Measurements from ENCODE around the gene RBPJ.

RBPJ gene

DNA sequence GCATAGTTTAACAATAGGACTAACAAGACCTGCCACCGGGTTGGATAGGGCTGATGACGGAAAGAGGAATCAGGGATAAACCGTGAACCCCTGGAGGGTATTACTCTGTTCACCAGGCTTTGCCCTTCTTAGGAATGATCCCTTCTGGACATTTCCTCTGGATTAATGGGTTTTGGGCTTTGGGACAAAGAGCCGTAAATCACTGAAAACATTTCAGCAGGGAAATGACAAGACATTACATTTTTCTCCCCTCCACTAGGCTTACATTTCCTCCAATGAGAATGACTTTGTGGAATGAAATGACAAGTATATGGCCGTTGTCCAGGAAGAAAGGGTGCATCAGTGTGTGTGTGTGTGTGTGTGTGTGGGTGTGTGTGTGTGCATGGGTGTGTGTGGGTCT, 25.9 kb upstream of the RBPJ start:
- TF ChIP-seq, protein P1, sequence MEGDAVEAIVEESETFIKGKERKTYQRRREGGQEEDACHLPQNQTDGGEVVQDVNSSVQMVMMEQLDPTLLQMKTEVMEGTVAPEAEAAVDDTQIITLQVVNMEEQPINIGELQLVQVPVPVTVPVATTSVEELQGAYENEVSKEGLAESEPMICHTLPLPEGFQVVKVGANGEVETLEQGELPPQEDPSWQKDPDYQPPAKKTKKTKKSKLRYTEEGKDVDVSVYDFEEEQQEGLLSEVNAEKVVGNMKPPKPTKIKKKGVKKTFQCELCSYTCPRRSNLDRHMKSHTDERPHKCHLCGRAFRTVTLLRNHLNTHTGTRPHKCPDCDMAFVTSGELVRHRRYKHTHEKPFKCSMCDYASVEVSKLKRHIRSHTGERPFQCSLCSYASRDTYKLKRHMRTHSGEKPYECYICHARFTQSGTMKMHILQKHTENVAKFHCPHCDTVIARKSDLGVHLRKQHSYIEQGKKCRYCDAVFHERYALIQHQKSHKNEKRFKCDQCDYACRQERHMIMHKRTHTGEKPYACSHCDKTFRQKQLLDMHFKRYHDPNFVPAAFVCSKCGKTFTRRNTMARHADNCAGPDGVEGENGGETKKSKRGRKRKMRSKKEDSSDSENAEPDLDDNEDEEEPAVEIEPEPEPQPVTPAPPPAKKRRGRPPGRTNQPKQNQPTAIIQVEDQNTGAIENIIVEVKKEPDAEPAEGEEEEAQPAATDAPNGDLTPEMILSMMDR (IDR thresholded peaks at IDR 0.05; ENCODE audit: low read length), result no peak
- no peak for TF ChIP-seq EZH2 (IDR thresholded peaks at IDR 0.05; ENCODE audit: borderline replicate concordance, low read length)
- H3K9me2 ChIP-seq (ENCODE audit: low read depth, low read length), result no peaks in the 10 kb centered on the region
- no peak overlapping the region for H3K27ac ChIP-seq (ENCODE audit: low read depth, low read length, poor library complexity, severe bottlenecking)
- H3K79me2 ChIP-seq (ENCODE audit: insufficient read depth, low read length), result no peaks in the 10 kb centered on the region
- H4K20me1 ChIP-seq (ENCODE audit: insufficient read depth, low read length), result no peaks in the 10 kb centered on the region
- H3F3A ChIP-seq (ENCODE audit: insufficient read depth, low read length), result no peaks in the 10 kb centered on the region
- H3K4me1 ChIP-seq (ENCODE audit: insufficient read depth, low read length, severe bottlenecking), result no peaks in the 10 kb centered on the region
- H2AFZ ChIP-seq (ENCODE audit: low read length), result no peak overlapping the region
- no peak overlapping the region for H3K4me3 ChIP-seq (ENCODE audit: low read depth, low read length, poor library complexity, severe bottlenecking)
- H3K36me3 ChIP-seq (ENCODE audit: insufficient read depth, low read length), result no peaks in the 10 kb centered on the region
- no peaks in the 10 kb centered on the region for H3K27me3 ChIP-seq (ENCODE audit: insufficient read depth, low read length)
- no peak overlapping the region for H3K4me2 ChIP-seq (ENCODE audit: low read length)
- H3K9me3 ChIP-seq (ENCODE audit: low read length), result no peaks in the 10 kb centered on the region
- no peak overlapping the region for H3K9ac ChIP-seq (ENCODE audit: low read length)

DNA sequence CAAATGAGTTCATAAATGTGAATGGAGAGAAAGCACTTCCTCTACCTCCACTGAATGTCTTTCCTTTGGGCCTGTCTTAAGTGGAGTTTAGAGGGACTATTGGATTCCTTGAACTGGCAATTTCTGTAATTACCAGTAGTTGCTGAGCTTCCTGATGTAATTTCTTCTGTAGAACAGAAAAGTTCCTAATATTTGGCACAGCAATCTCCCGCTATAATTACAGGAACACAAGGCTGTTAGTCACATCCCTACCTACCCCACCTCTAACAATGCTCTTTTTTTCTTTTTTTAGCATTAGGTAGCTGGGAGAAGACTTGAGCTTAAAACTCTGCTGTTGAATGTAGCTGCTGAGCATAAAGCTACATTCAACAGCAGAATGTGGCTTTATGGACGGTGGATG, 24.8 kb upstream of the RBPJ start:
- no peaks in the 10 kb centered on the region for H3K9me2 ChIP-seq (ENCODE audit: low read depth, low read length)
- no peak overlapping the region for H3K4me2 ChIP-seq (ENCODE audit: low read length)
- no peaks in the 10 kb centered on the region for H3K4me1 ChIP-seq (ENCODE audit: insufficient read depth, low read length, severe bottlenecking)
- no peaks in the 10 kb centered on the region for H3K36me3 ChIP-seq (ENCODE audit: insufficient read depth, low read length)
- H3F3A ChIP-seq (ENCODE audit: insufficient read depth, low read length), result no peaks in the 10 kb centered on the region
- H3K9ac ChIP-seq (ENCODE audit: low read length), result no peak overlapping the region
- no peak overlapping the region for H3K4me3 ChIP-seq (ENCODE audit: low read depth, low read length, poor library complexity, severe bottlenecking)
- H4K20me1 ChIP-seq (ENCODE audit: insufficient read depth, low read length), result no peaks in the 10 kb centered on the region
- no peaks in the 10 kb centered on the region for H3K79me2 ChIP-seq (ENCODE audit: insufficient read depth, low read length)
- H2AFZ ChIP-seq (ENCODE audit: low read length), result no peak overlapping the region
- TF ChIP-seq EZH2 (IDR thresholded peaks at IDR 0.05; ENCODE audit: borderline replicate concordance, low read length), result no peak
- TF ChIP-seq, protein P1 (IDR thresholded peaks at IDR 0.05; ENCODE audit: low read length), result no peak
- no peak overlapping the region for H3K27ac ChIP-seq (ENCODE audit: low read depth, low read length, poor library complexity, severe bottlenecking)
- H3K27me3 ChIP-seq (ENCODE audit: insufficient read depth, low read length), result no peaks in the 10 kb centered on the region
- H3K9me3 ChIP-seq (ENCODE audit: low read length), result no peaks in the 10 kb centered on the region

DNA sequence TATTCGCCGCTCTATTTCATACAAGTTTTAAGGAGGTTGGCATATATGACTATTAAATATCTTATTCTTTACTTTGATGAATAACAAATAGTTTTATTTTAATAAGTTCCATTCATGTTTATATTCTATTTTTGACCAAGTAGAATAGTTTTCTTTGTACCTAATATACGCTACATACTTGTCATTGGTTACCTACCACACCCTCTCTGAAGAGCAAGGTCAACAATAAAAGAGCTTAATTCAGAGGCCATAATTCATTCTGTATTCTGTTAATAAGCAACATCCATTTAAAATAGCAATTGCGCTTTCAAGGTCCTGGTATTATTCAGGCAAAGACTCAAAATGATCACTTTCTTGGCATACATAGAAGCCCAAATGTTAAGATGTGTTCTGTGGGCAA, 24.3 kb upstream of the RBPJ start:
- Histone ChIP-seq H3K4me2 (ENCODE audit: low read length) (no peak overlapping the region), H3K27me3 (ENCODE audit: insufficient read depth, low read length) (no peaks in the 10 kb centered on the region), H3K4me1 (ENCODE audit: insufficient read depth, low read length, severe bottlenecking) (no peaks in the 10 kb centered on the region), H3F3A (ENCODE audit: insufficient read depth, low read length) (no peaks in the 10 kb centered on the region), H2AFZ (ENCODE audit: low read length) (no peak overlapping the region), H3K9me3 (ENCODE audit: low read length) (no peaks in the 10 kb centered on the region), H3K9ac (ENCODE audit: low read length) (no peak overlapping the region), H3K79me2 (ENCODE audit: insufficient read depth, low read length) (no peaks in the 10 kb centered on the region), H3K9me2 (ENCODE audit: low read depth, low read length) (no peaks in the 10 kb centered on the region), H4K20me1 (ENCODE audit: insufficient read depth, low read length) (no peaks in the 10 kb centered on the region), H3K27ac (ENCODE audit: low read depth, low read length, poor library complexity, severe bottlenecking) (no peak overlapping the region), H3K36me3 (ENCODE audit: insufficient read depth, low read length) (no peaks in the 10 kb centered on the region), H3K4me3 (ENCODE audit: low read depth, low read length, poor library complexity, severe bottlenecking) (no peak overlapping the region)
- TF ChIP-seq, protein P1 (IDR thresholded peaks at IDR 0.05; ENCODE audit: low read length), result no peak
- no peak for TF ChIP-seq EZH2 (IDR thresholded peaks at IDR 0.05; ENCODE audit: borderline replicate concordance, low read length)

Data from OCI-LY1 (cell line).